Neuronal stem cell (in vitro differentiated cells): ENCODE results near the gene RER1.

Source experiments
- DNase-seq: peaks from one replicate; pipeline ENCODE4 v3.0.0-alpha.2; 2013; ENCODE audit warnings: low spot score
- H2AFZ ChIP-seq: one replicate; pipeline ENCODE4 v1.6.1; 2013; ENCODE audit warnings: mild to moderate bottlenecking, low read length, inconsistent platforms
- H2AK5ac ChIP-seq: 2 replicates; pipeline ENCODE4 v1.6.1; 2013; ENCODE audit warnings: low read depth, mild to moderate bottlenecking, inconsistent platforms, low read length, moderate library complexity, mixed read lengths
- H2BK120ac ChIP-seq: 2 replicates; pipeline ENCODE4 v1.6.1; 2013; ENCODE audit warnings: low read depth, mild to moderate bottlenecking, inconsistent platforms, low read length, moderate library complexity, mixed read lengths
- H2BK12ac ChIP-seq: one replicate; pipeline ENCODE4 v1.6.1; 2013; ENCODE audit warnings: low read length, inconsistent platforms
- H2BK15ac ChIP-seq: 2 replicates; pipeline ENCODE4 v1.6.1; 2013; ENCODE audit warnings: mild to moderate bottlenecking, low read length, inconsistent platforms, mixed read lengths
- H2BK5ac ChIP-seq: one replicate; pipeline ENCODE4 v1.6.1; 2013; ENCODE audit warnings: inconsistent platforms, mild to moderate bottlenecking, low read length, moderate library complexity
- H3K14ac ChIP-seq: one replicate; pipeline ENCODE4 v1.6.1; 2013; ENCODE audit warnings: low read length, inconsistent platforms
- H3K18ac ChIP-seq: 2 replicates; pipeline ENCODE4 v1.6.1; 2013; ENCODE audit warnings: low read length, inconsistent platforms
- H3K23ac ChIP-seq: 2 replicates; pipeline ENCODE4 v1.6.1; 2013; ENCODE audit warnings: low read depth, mild to moderate bottlenecking, mixed read lengths, low read length, inconsistent platforms; ENCODE audit not compliant: poor library complexity
- H3K27ac ChIP-seq: replicated peaks from 3 replicates; pipeline ENCODE4 v1.5.1; 2013; ENCODE audit warnings: low read length, inconsistent platforms
- H3K27me3 ChIP-seq, 3 experiments: 2 replicates each; pipeline ENCODE4 v1.6.1; 2013; ENCODE audit warnings: low read length in 3 of 3, mild to moderate bottlenecking in 2 of 3, inconsistent platforms in 1 of 3, low read depth in 1 of 3, mixed read lengths in 1 of 3, moderate library complexity in 1 of 3; ENCODE audit not compliant: control insufficient read depth in 3 of 3, insufficient read depth in 3 of 3
- H3K36me3 ChIP-seq, 2 donors: replicated peaks in 1 of 2; 2 replicates each; pipeline ENCODE4 v1.6.1; 2013; ENCODE audit warnings: low read length in 2 of 2; ENCODE audit not compliant: control insufficient read depth in 2 of 2, insufficient read depth in 2 of 2
- H3K4ac ChIP-seq: 2 replicates; pipeline ENCODE4 v1.6.1; 2013; ENCODE audit warnings: inconsistent platforms, mild to moderate bottlenecking, low read length, moderate library complexity
- H3K4me1 ChIP-seq, 2 donors: 1 replicate in 1 of 2; 2 replicates in 1 of 2; pipeline ENCODE4 v1.6.1; 2013; ENCODE audit warnings: low read length in 2 of 2, low read depth in 1 of 2; ENCODE audit not compliant: control insufficient read depth in 2 of 2, insufficient read depth in 1 of 2
- H3K4me2 ChIP-seq: one replicate; pipeline ENCODE4 v1.6.1; 2013; ENCODE audit warnings: mild to moderate bottlenecking, low read length, inconsistent platforms; ENCODE audit not compliant: insufficient read depth, poor library complexity, severe bottlenecking
- H3K4me3 ChIP-seq, 2 donors: 2 replicates each; pipeline ENCODE4 v1.5.1; 2013; ENCODE audit warnings: low read length in 2 of 2, mild to moderate bottlenecking in 2 of 2, inconsistent platforms in 1 of 2, moderate library complexity in 1 of 2
- H3K79me1 ChIP-seq: one replicate; pipeline ENCODE4 v1.6.1; 2013; ENCODE audit warnings: low read depth, mild to moderate bottlenecking, inconsistent platforms, low read length, moderate library complexity
- H3K9ac ChIP-seq: one replicate; pipeline ENCODE4 v1.6.1; 2013; ENCODE audit warnings: mild to moderate bottlenecking, low read depth, low read length, inconsistent platforms; ENCODE audit not compliant: poor library complexity
- H3K9me3 ChIP-seq, 2 donors: replicated peaks in 1 of 2; 2 replicates each; pipeline versions ENCODE3 to v1.6.1; 2013; ENCODE audit warnings: low read length in 2 of 2, mild to moderate bottlenecking in 2 of 2, inconsistent platforms in 1 of 2, low read depth in 1 of 2, mixed read lengths in 1 of 2, moderate library complexity in 1 of 2; ENCODE audit not compliant: control insufficient read depth in 2 of 2, insufficient read depth in 1 of 2
- H4K8ac ChIP-seq: one replicate; pipeline ENCODE4 v1.6.1; 2013; ENCODE audit warnings: low read depth, mild to moderate bottlenecking, inconsistent platforms, low read length, moderate library complexity
- H4K91ac ChIP-seq: one replicate; pipeline ENCODE4 v1.6.1; 2013; ENCODE audit warnings: low read length, low read depth, mild to moderate bottlenecking, inconsistent platforms; ENCODE audit not compliant: poor library complexity
- WGBS, 2 donors: extraction: QIAGEN DNeasy Blood & Tissue Kit; methylation state at CpG; one replicate each; pipeline ENCODE4 v1.1.7; 2013; ENCODE audit warnings: missing lambda C conversion rate in 2 of 2, mixed read lengths in 1 of 2; ENCODE audit not compliant: insufficient read length in 2 of 2, insufficient replicate concordance in 1 of 2; ENCODE audit errors: extremely low coverage in 2 of 2; 5-methylcytosine and 5-hydroxymethylcytosine counted together

Gene RER1

DNA sequence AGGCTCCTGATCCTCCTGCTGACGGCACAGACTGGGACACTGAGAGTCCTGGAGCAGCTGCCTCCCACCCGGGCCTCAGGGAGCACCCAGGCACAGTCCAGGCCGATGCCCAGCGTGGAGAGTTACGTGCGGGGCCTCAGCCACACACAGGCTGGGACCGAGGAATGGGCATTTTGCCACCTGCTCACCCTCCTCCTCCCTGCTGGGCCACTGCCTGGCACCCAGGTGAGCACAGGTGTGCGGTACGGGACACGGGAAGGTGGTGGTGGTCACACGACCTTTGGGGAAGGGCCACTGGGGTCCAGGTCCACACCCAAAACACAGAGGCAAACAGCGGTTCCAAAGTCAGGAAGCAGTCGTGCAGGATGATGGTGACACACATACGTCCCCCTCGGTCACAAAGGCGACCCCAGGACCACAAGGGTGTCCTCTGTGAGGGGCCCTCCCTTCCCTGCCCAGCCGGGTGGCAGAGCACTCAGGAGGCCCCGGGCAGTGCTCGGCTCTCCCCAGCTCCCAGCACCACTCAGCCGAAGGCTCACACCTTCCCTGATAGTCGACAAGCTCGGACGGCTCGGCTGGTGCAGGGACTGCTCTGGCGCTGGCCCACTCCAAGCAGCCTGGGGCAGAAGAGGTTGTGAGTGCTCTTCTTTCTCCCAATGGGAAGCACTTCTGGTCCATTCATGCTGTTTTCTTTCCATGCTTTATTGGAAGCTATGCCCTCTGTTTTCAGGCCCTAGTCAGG lies 14.5 kb upstream of the RER1 start:
- H2BK120ac ChIP-seq = no peak overlapping the region
- peaks cover 3 to 8% of the 10 kb centered on the region in 2 donors for H3K4me1 ChIP-seq
- no peak overlapping the region for H4K91ac ChIP-seq
- peak overlapping the region; percentile 85 for H2AK5ac ChIP-seq
- H2BK12ac ChIP-seq = peak overlapping the region; percentile 33
- H2BK15ac ChIP-seq = no peak overlapping the region
- no peaks in the 10 kb centered on the region for H3K9me3 ChIP-seq
- no peak overlapping the region for H3K14ac ChIP-seq
- H3K4ac ChIP-seq = peak overlapping the region; percentile 68
- H3K4me3 ChIP-seq = peak overlapping the region in 1 of 2 donors; percentile 22
- DNase-seq = no peak
- peak overlapping the region; percentile 30 for H3K9ac ChIP-seq
- no peaks in the 10 kb centered on the region for H3K27me3 ChIP-seq
- no CpG with 5 or more reads among the region's 25 CpGs for WGBS, 2 donors
- H2AFZ ChIP-seq = no peak overlapping the region
- H3K79me1 ChIP-seq = peaks cover 8% of the 10 kb centered on the region
- H3K18ac ChIP-seq = peak overlapping the region; percentile 44
- peak overlapping the region; percentile 68 for H3K23ac ChIP-seq
- H2BK5ac ChIP-seq = peak overlapping the region; percentile 56
- no peak overlapping the region for H3K4me2 ChIP-seq
- no peak overlapping the region for H3K27ac ChIP-seq
- no peak overlapping the region for H4K8ac ChIP-seq
- peaks cover under 1 to 3% of the 10 kb centered on the region in 2 donors for H3K36me3 ChIP-seq

DNA sequence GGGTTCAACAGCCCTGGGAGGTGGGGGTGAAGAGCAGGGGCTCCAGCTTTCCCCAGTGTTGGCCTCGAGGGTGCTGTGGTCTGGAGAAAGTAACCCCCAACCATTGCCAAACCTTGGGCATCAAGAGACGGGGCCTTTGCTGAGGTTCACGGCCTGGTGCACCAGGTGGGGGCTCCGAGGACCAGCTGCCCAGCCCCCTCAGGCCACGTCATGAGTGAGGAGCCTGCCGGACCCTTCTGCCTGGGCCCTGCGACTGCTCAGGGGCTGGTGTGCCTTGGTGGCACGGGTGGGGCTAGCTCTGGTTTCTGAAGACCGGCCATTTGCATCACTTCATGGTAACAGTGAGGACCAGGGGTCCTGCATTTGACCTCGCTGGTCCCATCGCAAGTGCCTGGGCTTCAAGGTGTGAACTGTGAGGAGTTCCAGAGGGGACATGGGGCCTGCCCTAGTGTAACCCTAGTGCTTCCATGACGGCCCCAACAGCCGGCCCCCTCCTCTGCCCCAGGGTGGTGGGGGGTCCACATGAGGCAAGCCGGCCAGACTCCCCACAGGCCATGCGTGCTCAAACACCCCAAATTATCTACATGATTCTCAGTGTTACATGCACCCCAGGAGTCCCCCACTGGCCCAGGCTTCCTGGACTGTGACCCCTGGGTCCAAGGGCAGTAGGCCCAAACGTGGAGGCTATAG lies 13.7 kb upstream of the RER1 start:
- peaks cover 3% of the 10 kb centered on the region for H3K79me1 ChIP-seq
- no peak overlapping the region for H3K14ac ChIP-seq
- H3K23ac ChIP-seq = peak overlapping the region; percentile 89
- no peak overlapping the region for H2BK12ac ChIP-seq
- H2AFZ ChIP-seq = no peak overlapping the region
- no peaks in the 10 kb centered on the region for H3K9me3 ChIP-seq
- no CpG with 5 or more reads among the region's 16 CpGs for WGBS, 2 donors
- peak overlapping the region; percentile 75 for H2BK5ac ChIP-seq
- no peak for DNase-seq
- no peak overlapping the region for H2BK15ac ChIP-seq
- no peak overlapping the region for H4K91ac ChIP-seq
- no peak overlapping the region for H2BK120ac ChIP-seq
- H3K4ac ChIP-seq = no peak overlapping the region
- no peak overlapping the region for H4K8ac ChIP-seq
- H3K36me3 ChIP-seq = no peaks in the 10 kb centered on the region
- H3K4me3 ChIP-seq = no peak overlapping the region
- no peak overlapping the region for H3K4me2 ChIP-seq
- peaks cover 3 to 8% of the 10 kb centered on the region in 2 donors for H3K4me1 ChIP-seq
- no peak overlapping the region for H3K27ac ChIP-seq
- H2AK5ac ChIP-seq = peak overlapping the region; percentile 56
- H3K18ac ChIP-seq = no peak overlapping the region
- no peaks in the 10 kb centered on the region for H3K27me3 ChIP-seq
- H3K9ac ChIP-seq = no peak overlapping the region

DNA sequence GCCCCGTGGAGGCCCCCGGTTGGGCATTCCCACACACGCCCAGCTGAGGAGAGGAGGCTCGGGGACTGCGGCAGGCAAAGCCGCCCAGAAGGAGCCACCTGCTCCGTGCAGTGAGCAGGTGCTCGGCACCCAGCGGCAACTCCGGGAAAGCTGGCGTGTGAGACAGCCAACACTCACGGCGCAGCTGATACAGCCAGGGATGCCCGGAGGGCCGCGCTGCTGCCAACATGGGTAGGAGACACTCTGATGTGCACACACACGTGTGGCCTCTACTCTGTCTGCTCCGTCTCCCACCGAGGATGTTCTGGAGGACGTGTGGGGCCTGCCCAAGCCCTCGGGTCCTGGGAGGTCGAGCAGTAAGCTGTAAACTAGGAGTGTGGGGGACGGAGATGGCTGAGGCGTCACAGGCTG lies 13.2 kb upstream of the RER1 start:
- Histone ChIP-seq H2BK5ac (peak overlapping the region; percentile 75), H2BK12ac (peak overlapping the region; percentile 10), H3K4me2 (no peak overlapping the region), H3K4me1 (peaks cover 3 to 8% of the 10 kb centered on the region in 2 donors), H3K14ac (no peak overlapping the region), H3K36me3 (no peaks in the 10 kb centered on the region), H4K8ac (no peak overlapping the region), H3K18ac (no peak overlapping the region), H3K9me3 (no peaks in the 10 kb centered on the region), H3K27me3 (no peaks in the 10 kb centered on the region), H2AK5ac (peak overlapping the region; percentile 88), H3K4me3 (no peak overlapping the region), H2BK15ac (no peak overlapping the region), H3K9ac (no peak overlapping the region), H2BK120ac (no peak overlapping the region), H3K4ac (no peak overlapping the region), H4K91ac (no peak overlapping the region), H3K79me1 (peaks cover 2% of the 10 kb centered on the region), H3K23ac (peak overlapping the region; percentile 80), H3K27ac (no peak overlapping the region), H2AFZ (no peak overlapping the region)
- WGBS, 2 donors = no CpG with 5 or more reads among the region's 24 CpGs
- DNase-seq = no peak

DNA sequence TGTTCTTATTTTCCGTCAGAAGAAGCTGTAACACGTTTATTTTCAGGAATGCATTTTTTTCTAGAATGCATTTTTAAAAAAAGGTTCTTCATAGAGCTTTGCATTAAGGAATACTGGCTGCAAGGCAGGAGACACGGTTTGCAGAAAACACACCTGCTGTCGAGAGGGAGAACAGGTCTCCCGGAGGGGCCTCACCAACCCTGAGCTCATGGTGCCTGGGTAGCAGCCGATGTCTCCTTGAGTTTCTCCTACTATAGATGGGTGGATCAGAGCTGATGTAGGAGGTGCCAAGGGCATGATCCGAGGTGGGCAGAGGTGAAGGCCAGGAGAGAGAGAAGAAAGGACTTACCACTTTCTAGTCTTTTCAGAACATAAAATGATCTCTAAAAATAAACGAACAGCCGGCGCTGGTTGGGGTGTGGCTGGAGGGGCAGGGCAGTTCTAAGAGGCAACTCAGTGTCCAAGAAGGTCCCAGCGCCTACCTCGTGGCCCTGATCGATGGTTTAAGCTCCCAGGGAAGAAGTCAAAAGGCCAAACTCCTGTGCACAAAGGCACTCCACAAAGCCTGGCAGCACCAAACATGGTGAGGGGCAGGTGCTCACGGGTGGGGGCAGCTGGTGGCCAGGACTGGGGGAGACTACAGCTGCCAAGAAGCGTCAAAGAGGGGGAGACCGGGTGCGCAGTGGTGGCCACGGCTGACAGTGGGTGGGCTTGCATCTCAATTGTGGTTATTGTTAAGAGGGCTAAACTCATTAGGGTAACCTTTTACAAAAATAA lies 12.5 kb upstream of the RER1 start:
- Histone ChIP-seq H3K4me1 (peaks cover 3 to 8% of the 10 kb centered on the region in 2 donors), H4K91ac (no peak overlapping the region), H4K8ac (no peak overlapping the region), H3K79me1 (peaks cover 2% of the 10 kb centered on the region), H3K27ac (no peak overlapping the region), H2BK12ac (no peak overlapping the region), H3K14ac (no peak overlapping the region), H3K23ac (no peak overlapping the region), H2BK15ac (no peak overlapping the region), H2AK5ac (peak overlapping the region; percentile 20), H3K4ac (no peak overlapping the region), H3K9ac (peak overlapping the region; percentile 54), H3K9me3 (no peaks in the 10 kb centered on the region), H2BK120ac (no peak overlapping the region), H2AFZ (no peak overlapping the region), H3K27me3 (no peaks in the 10 kb centered on the region), H3K36me3 (no peaks in the 10 kb centered on the region), H3K4me3 (no peak overlapping the region), H3K18ac (no peak overlapping the region), H3K4me2 (no peak overlapping the region), H2BK5ac (no peak overlapping the region)
- DNase-seq = no peak
- WGBS, 2 donors = no CpG with 5 or more reads among the region's 18 CpGs
